Astrocyte of the spinal cord (primary cell): ENCODE measurements around the gene SH3GL3.

Experiments
- DNase-seq: peaks from one replicate; pipeline ENCODE4 v3.0.0; 2011; ENCODE audit warnings: low read depth, low spot score
- H3K4me3 ChIP-seq: 2 replicates; pipeline ENCODE4 v1.5.1; 2011; ENCODE audit warnings: low read depth, mild to moderate bottlenecking, low read length, moderate library complexity
- CTCF ChIP-seq: IDR thresholded peaks from 2 replicates; pipeline ENCODE4 v1.5.1; 2012; ENCODE audit warnings: low read depth, mild to moderate bottlenecking, low read length, inconsistent platforms
- in situ Hi-C: cut with HindIII; loops from 2 replicates; pipeline ENCODE4 v1.10.0; 2017; ENCODE audit warnings: low sequenced_read_pairs

Gene SH3GL3

GRCh38 chr15:83613714-83614113 lies 166.6 kb downstream of the SH3GL3 start:
- no peak for TF ChIP-seq CTCF
- in situ Hi-C loops = no loop called here
- DNase-seq = peak; percentile 10

GRCh38 chr15:83616840-83617239 lies 169.7 kb downstream of the SH3GL3 start:
- no peak for TF ChIP-seq CTCF
- in situ Hi-C loops = no loop called here
- DNase-seq = no peak
- no peak overlapping the region for H3K4me3 ChIP-seq

More at GRCh38 chr15:83613714-83614113, 166.6 kb downstream of the SH3GL3 start:
- no peak overlapping the region for H3K4me3 ChIP-seq

GRCh38 chr15:83626171-83626802 lies 179.1 kb downstream of the SH3GL3 start:
- no peak overlapping the region for H3K4me3 ChIP-seq
- no peak for TF ChIP-seq CTCF
- no peak for DNase-seq
- in situ Hi-C loops = no loop called here

- no peak for DNase-seq
- in situ Hi-C loops = no loop called here
- H3K4me3 ChIP-seq = no peak overlapping the region
- TF ChIP-seq CTCF = no peak
Measured at GRCh38 chr15:83631534-83631933, 184.4 kb downstream of the SH3GL3 start.

- DNase-seq = no peak
- TF ChIP-seq CTCF = no peak
- in situ Hi-C loops = no loop called here
Measured at GRCh38 chr15:83643201-83643600, 196.1 kb downstream of the SH3GL3 start.

GRCh38 chr15:83644439-83644838 lies 197.3 kb downstream of the SH3GL3 start:
- DNase-seq = no peak
- no peak for TF ChIP-seq CTCF
- no peak overlapping the region for H3K4me3 ChIP-seq
- in situ Hi-C loops = no loop called here

More at GRCh38 chr15:83643201-83643600, 196.1 kb downstream of the SH3GL3 start:
- H3K4me3 ChIP-seq = no peak overlapping the region

GRCh38 chr15:83650831-83651230 lies 203.7 kb downstream of the SH3GL3 start:
- H3K4me3 ChIP-seq = no peak overlapping the region
- no peak for DNase-seq
- in situ Hi-C loops = no loop called here
- TF ChIP-seq CTCF = no peak
